ENCODE results near the gene PIGV. TPM values are rescaled to one million over a fixed set of nuclear protein-coding genes. Genes with fewer than 3 reads are reported as not detected.

PIGV gene
- total and polyA plus RNA-seq, 2 of the 4 experiments (the other 2 are of a cell fraction): 7.2 to 10.6 TPM

DNA sequence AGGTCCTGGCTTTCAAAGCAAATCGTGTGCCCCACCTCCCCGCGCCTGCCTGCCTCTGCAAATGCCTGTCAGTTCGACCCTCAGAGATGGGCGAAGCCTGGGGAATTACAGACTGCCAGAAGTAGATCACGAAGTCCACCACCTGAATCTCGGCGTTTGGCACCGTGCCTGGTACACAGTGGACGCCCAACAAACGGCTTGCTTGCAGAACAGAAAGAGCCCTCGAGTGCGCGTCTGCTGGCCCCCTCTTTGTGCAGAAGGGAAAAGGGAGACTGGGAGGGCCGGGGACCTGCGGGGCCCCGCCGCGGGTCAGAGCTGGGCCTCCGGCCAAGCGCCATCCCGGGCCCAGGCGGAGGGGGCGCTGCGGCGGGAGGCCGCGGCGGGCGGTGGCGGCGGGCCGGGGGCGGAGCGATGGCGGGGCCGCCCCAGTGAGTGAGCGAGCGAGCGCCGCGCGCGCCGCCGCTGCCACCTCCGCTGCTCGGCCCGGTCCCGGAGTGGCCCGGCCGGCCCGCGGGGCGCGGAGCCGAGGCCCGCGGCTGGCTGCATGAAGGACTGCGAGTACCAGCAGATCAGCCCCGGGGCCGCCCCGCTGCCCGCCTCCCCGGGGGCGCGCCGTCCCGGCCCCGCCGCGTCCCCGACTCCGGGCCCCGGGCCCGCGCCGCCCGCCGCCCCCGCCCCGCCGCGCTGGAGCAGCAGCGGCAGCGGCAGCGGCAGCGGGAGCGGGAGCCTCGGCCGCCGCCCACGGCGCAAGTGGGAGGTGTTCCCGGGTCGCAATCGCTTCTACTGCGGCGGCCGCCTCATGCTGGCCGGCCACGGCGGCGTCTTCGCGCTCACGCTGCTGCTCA, 38.7 kb downstream of the PIGV start, which contains the start of gene ZDHHC18:
ZDHHC18 (plus strand) TSS at position 428 of the 845 bp plus-strand sequence; CDS start at position 545, 117 bp downstream.
- POLR2A ChIA-PET (ENCODE audit: unreplicated experiment): interaction anchor here (0.6 kb wide), 1 partner anchor 35 kb away, joined by 3 read pairs; no protein-coding TSS in a partner anchor
- H3K4me1 ChIP-seq (ENCODE audit: control insufficient read depth, insufficient read depth, low read length): peaks cover 19% of the 10 kb centered on the region

More for the DNA sequence above, 38.7 kb downstream of the PIGV start, which contains the start of gene ZDHHC18:
- Histone ChIP-seq H3K14ac (replicated peaks; ENCODE audit: low read depth, low read length) (peak within 1 kb of the TSS; percentile 33), H3K23ac (ENCODE audit: low read depth, low read length) (peak within 1 kb of the TSS; percentile 61), H3K27me3 (ENCODE audit: control insufficient read depth, insufficient read depth, low read length) (no peaks in the 10 kb centered on the region), H3K27ac (ENCODE audit: insufficient read depth, low read length) (peak within 1 kb of the TSS; percentile 53), H3K79me1 (ENCODE audit: low read depth in 1 of 2, low read length in 2 of 2) (peaks cover 27 to 46% of the 10 kb centered on the region in 2 experiments), H3K36me3 (ENCODE audit: control insufficient read depth, insufficient read depth, low read length) (peaks cover 6% of the 10 kb centered on the region; the same call in 1 of the 2 replicates), H4K8ac (ENCODE audit: low read depth in 2 of 2, low read length in 2 of 2) (peak within 1 kb of the TSS; percentile 81 to 87), H4K20me1 (ENCODE audit: insufficient read depth, low read length) (peaks cover 34% of the 10 kb centered on the region), H4K5ac (ENCODE audit: low read depth, low read length) (peak within 1 kb of the TSS; percentile 44), H3K18ac (ENCODE audit: low read depth, low read length) (peak within 1 kb of the TSS; percentile 6), H3K4me2 (ENCODE audit: low read depth, low read length) (peak within 1 kb of the TSS; percentile 99), H2AFZ (replicated peaks; ENCODE audit: low read length, poor library complexity) (peak within 1 kb of the TSS; percentile 92), H3K9ac (ENCODE audit: low read depth, low read length) (peak within 1 kb of the TSS; percentile 74), H3K56ac (ENCODE audit: extremely low read depth, insufficient read depth, low read length) (0 out of 2 replicates have a peak within 1 kb of the TSS, but pooled peaks have one; percentile 22), H3K9me1 (ENCODE audit: insufficient read depth, low read length) (peaks cover 5% of the 10 kb centered on the region), H2BK120ac (ENCODE audit: low read depth, low read length) (peak within 1 kb of the TSS; percentile 69), H2AK5ac (ENCODE audit: low read depth, low read length) (peak within 1 kb of the TSS; percentile 72), H3K4me3 (ENCODE audit: insufficient read depth, low read depth, low read length) (peak within 1 kb of the TSS; percentile 50), H2AK9ac (replicated peaks; ENCODE audit: low read depth, low read length, poor library complexity) (peak within 1 kb of the TSS; percentile 77), H2BK15ac (ENCODE audit: low read depth, low read length) (no peak within 1 kb of the TSS; the same call in 2 of the 3 replicates), H3K4ac (ENCODE audit: low read depth, low read length) (peak within 1 kb of the TSS; percentile 53), H3K9me3 (ENCODE audit: control insufficient read depth, insufficient read depth, low read length) (no peaks in the 10 kb centered on the region), H2BK20ac (ENCODE audit: low read depth, low read length) (no peak within 1 kb of the TSS; the same call in 1 of the 2 replicates), H2BK5ac (ENCODE audit: low read depth, low read length, poor library complexity, severe bottlenecking) (peak within 1 kb of the TSS; percentile 47), H4K91ac (ENCODE audit: insufficient read depth, low read depth, low read length) (peak within 1 kb of the TSS; percentile 22)
- no TSS peak for BruUV-seq (replicated peaks)
- in situ Hi-C loops (cut with MboI; ENCODE audit: low sequenced_read_pairs): no loop called here
- CTCF ChIA-PET: no interaction called here
- ATAC-seq (ENCODE audit: low read depth) (peak; percentile 94), DNase-seq (peak; percentile 33)
- 3% methylated on average over 18 of the region's 107 CpGs; no CpG with 5 or more reads in 1 of the 2 experiments for WGBS, 2 experiments (ENCODE audit: extremely low coverage in 2 of 2, insufficient read length in 1 of 2)
- dilution Hi-C loops (cut with HindIII; ENCODE audit: low sequenced_read_pairs, unreplicated experiment): no loop called here
- intact Hi-C loops (cut with micrococcal nuclease): no loop called here
- peak; percentile 78; the same call in 1 of the 2 replicates for TF ChIP-seq MAZ (IDR thresholded peaks at IDR 0.05; ENCODE audit: borderline replicate concordance, low read depth, low read length)
- TF ChIP-seq, protein P1, sequence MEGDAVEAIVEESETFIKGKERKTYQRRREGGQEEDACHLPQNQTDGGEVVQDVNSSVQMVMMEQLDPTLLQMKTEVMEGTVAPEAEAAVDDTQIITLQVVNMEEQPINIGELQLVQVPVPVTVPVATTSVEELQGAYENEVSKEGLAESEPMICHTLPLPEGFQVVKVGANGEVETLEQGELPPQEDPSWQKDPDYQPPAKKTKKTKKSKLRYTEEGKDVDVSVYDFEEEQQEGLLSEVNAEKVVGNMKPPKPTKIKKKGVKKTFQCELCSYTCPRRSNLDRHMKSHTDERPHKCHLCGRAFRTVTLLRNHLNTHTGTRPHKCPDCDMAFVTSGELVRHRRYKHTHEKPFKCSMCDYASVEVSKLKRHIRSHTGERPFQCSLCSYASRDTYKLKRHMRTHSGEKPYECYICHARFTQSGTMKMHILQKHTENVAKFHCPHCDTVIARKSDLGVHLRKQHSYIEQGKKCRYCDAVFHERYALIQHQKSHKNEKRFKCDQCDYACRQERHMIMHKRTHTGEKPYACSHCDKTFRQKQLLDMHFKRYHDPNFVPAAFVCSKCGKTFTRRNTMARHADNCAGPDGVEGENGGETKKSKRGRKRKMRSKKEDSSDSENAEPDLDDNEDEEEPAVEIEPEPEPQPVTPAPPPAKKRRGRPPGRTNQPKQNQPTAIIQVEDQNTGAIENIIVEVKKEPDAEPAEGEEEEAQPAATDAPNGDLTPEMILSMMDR (conservative IDR thresholded peaks at IDR 0.05; ENCODE audit: low read depth, low read length): peak; percentile 68
- no peak for TF ChIP-seq CHD1 (IDR thresholded peaks at IDR 0.05; ENCODE audit: low read depth, low read length)
- TF ChIP-seq RFX5 (IDR thresholded peaks at IDR 0.05; ENCODE audit: low read depth, low read length): no peak
- TF ChIP-seq MXI1 (IDR thresholded peaks at IDR 0.05; ENCODE audit: borderline replicate concordance, low read depth, low read length): 0 out of 2 replicates have a peak, but pooled peaks have one; percentile 49
